Lower leg skin (tissue), 3 donors: ENCODE measurements around the gene GPR155.

Experiments used
- CTCF ChIP-seq, 3 donors: fragments of 450-650 bp; IDR thresholded peaks; one replicate each; pipeline ENCODE4 v1.5.1; 2016; ENCODE audit warnings: antibody characterized with exemption in 3 of 3, mild to moderate bottlenecking in 3 of 3, moderate library complexity in 2 of 3
- POLR2A ChIP-seq, 2 donors: fragments of 450-650 bp; IDR thresholded peaks; one replicate each; pipeline ENCODE4 v1.6.1; 2016 to 2017; ENCODE audit warnings: antibody characterized with exemption in 2 of 2, mild to moderate bottlenecking in 1 of 2, moderate library complexity in 1 of 2

DNA sequence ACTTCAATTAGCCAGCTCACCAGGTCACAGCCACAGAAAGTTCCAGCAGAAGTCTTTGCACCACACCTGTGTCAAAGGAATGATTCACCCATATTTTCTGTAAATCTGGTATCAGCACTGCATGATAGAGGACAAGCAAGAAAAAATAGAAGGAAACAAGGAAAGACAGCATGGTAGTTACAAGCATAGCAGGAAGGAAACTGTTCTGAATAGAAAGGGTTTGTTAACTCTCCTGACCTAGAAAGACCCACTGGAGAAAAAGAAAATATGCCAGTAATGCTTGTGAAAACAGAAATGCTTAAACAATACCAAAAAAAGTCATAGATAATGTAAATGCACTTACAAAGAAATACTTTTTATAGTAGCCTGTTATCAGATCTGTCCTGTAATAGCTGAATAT lies 50.5 kb downstream of the GPR155 start:
- TF ChIP-seq CTCF (IDR thresholded peaks at IDR 0.05) (no peak), POLR2A (IDR thresholded peaks at IDR 0.05) (no peak)
